HG03575 (cell line): ENCODE measurements around the gene AKR1C8.
"Not testable (repeated sequence)": the region's sequence is repeated elsewhere in the genome, so short reads cannot be mapped to it uniquely, and the experiment has no call there.

Source experiments
- ATAC-seq: cut with Tn5 transposase; IDR thresholded peaks from one replicate; pipeline ENCODE4 v1.9.1; 2021; ENCODE audit not compliant: unreplicated experiment, insufficient number of reproducible peaks, low FRiP score; ENCODE audit errors: extremely low read depth

The AKR1C8 gene

GRCh38 chr10:5119997-5120396 is 65.0 kb downstream of the AKR1C8 start:
- ATAC-seq = not testable (repeated sequence)

- ATAC-seq = no peak
Measured at GRCh38 chr10:5117026-5117425, 67.9 kb downstream of the AKR1C8 start.

GRCh38 chr10:5116621-5117020 is 68.3 kb downstream of the AKR1C8 start:
- no peak for ATAC-seq

GRCh38 chr10:5109861-5110260 is 75.1 kb downstream of the AKR1C8 start:
- ATAC-seq = not testable (repeated sequence)

- ATAC-seq = no peak
Measured at GRCh38 chr10:5108658-5109416, 76.1 kb downstream of the AKR1C8 start.

GRCh38 chr10:5107860-5108526 is 77.0 kb downstream of the AKR1C8 start:
- ATAC-seq = no peak

GRCh38 chr10:5106553-5106952 is 78.4 kb downstream of the AKR1C8 start:
- ATAC-seq = no peak

GRCh38 chr10:5105626-5106025 is 79.3 kb downstream of the AKR1C8 start:
- no peak for ATAC-seq
